Measurements from ENCODE around the gene PRRC1. TPM values are rescaled to one million over a fixed set of nuclear protein-coding genes. Genes with fewer than 3 reads are reported as not detected.

Gene PRRC1
- total and polyA plus RNA-seq, 8 donors = 57.5 to 95.2 (median 81.2) TPM

GRCh38 chr5:127492854-127493738 lies 24.3 kb upstream of the PRRC1 start:
- no peak overlapping the region for H3K4me3 ChIP-seq
- H3K36me3 ChIP-seq = no peaks in the 10 kb centered on the region
- H3K4me1 ChIP-seq = no peaks in the 10 kb centered on the region
- ATAC-seq = peak; percentile 61
- H3K27me3 ChIP-seq = peaks cover 10 to 11% of the 10 kb centered on the region in 2 donors
- H3K27ac ChIP-seq = no peak overlapping the region
- peak; percentile 49 to 85 for TF ChIP-seq CTCF (IDR thresholded peaks at IDR 0.05)
- H3K9me3 ChIP-seq = no peaks in the 10 kb centered on the region
- intact Hi-C loops (cut with DNase I) = no loop called here
- peak in 2 of 4 donors; percentile 45 to 68 for DNase-seq

GRCh38 chr5:127498548-127498947 lies 18.9 kb upstream of the PRRC1 start:
- Histone ChIP-seq H3K9me3 (no peaks in the 10 kb centered on the region), H3K4me3 (no peak overlapping the region), H3K4me1 (no peaks in the 10 kb centered on the region), H3K27me3 (no peaks in the 10 kb centered on the region), H3K36me3 (no peaks in the 10 kb centered on the region), H3K27ac (no peak overlapping the region)
- TF ChIP-seq CTCF (IDR thresholded peaks at IDR 0.05) = no peak
- ATAC-seq (no peak), DNase-seq (no peak)
- intact Hi-C loops (cut with DNase I) = no loop called here

- no peak overlapping the region for H3K27ac ChIP-seq
- no peaks in the 10 kb centered on the region for H3K9me3 ChIP-seq
- H3K36me3 ChIP-seq = no peaks in the 10 kb centered on the region
- H3K4me3 ChIP-seq = no peak overlapping the region
- DNase-seq (no peak), ATAC-seq (peak; percentile 41)
- intact Hi-C loops (cut with DNase I) = no loop called here
- H3K4me1 ChIP-seq = no peaks in the 10 kb centered on the region
- H3K27me3 ChIP-seq = no peaks in the 10 kb centered on the region
- no peak for TF ChIP-seq CTCF (IDR thresholded peaks at IDR 0.05)
Measured at GRCh38 chr5:127505905-127506304, 11.5 kb upstream of the PRRC1 start.

GRCh38 chr5:127506616-127507015 lies 10.8 kb upstream of the PRRC1 start:
- Histone ChIP-seq H3K9me3 (no peaks in the 10 kb centered on the region), H3K4me1 (no peaks in the 10 kb centered on the region), H3K36me3 (no peaks in the 10 kb centered on the region), H3K27ac (no peak overlapping the region), H3K27me3 (no peaks in the 10 kb centered on the region), H3K4me3 (no peak overlapping the region)
- TF ChIP-seq CTCF (IDR thresholded peaks at IDR 0.05) = no peak
- DNase-seq (no peak), ATAC-seq (no peak)
- intact Hi-C loops (cut with DNase I) = no loop called here

GRCh38 chr5:127508644-127509373 lies 8.6 kb upstream of the PRRC1 start:
- no peaks in the 10 kb centered on the region for H3K9me3 ChIP-seq
- TF ChIP-seq CTCF (IDR thresholded peaks at IDR 0.05) = no peak
- ATAC-seq (no peak), DNase-seq (no peak)
- H3K27me3 ChIP-seq = no peaks in the 10 kb centered on the region
- no peak overlapping the region for H3K4me3 ChIP-seq
- H3K27ac ChIP-seq = no peak overlapping the region
- intact Hi-C loops (cut with DNase I) = no loop called here
- no peaks in the 10 kb centered on the region for H3K4me1 ChIP-seq
- no peaks in the 10 kb centered on the region for H3K36me3 ChIP-seq

Data from left lung (tissue), 10 donors.